ENCODE data around the gene SLC30A4.

DNA sequence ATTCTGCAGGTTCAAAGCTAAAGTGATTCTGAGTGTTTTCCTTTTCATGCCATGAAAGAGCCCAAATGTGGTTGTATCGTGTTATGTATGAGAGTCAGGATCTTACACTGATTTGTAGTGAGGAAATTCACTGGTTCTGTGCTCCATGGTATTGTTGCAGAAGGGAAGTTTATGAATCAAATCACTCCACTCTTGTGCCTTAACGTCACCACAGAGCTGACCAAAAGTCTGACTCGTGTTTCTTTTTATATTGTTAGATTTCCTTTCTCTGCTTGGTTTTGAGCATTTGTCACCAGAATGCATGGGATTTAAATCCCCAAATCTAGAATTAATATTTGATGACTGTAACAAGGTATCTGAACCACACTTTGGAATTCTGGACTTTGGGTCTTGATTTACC is 29.1 kb upstream of the SLC30A4 start:
- TF ChIP-seq, protein P1, sequence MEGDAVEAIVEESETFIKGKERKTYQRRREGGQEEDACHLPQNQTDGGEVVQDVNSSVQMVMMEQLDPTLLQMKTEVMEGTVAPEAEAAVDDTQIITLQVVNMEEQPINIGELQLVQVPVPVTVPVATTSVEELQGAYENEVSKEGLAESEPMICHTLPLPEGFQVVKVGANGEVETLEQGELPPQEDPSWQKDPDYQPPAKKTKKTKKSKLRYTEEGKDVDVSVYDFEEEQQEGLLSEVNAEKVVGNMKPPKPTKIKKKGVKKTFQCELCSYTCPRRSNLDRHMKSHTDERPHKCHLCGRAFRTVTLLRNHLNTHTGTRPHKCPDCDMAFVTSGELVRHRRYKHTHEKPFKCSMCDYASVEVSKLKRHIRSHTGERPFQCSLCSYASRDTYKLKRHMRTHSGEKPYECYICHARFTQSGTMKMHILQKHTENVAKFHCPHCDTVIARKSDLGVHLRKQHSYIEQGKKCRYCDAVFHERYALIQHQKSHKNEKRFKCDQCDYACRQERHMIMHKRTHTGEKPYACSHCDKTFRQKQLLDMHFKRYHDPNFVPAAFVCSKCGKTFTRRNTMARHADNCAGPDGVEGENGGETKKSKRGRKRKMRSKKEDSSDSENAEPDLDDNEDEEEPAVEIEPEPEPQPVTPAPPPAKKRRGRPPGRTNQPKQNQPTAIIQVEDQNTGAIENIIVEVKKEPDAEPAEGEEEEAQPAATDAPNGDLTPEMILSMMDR (conservative IDR thresholded peaks at IDR 0.05): no peak
- no peak for TF ChIP-seq EZH2 (IDR thresholded peaks at IDR 0.05; ENCODE audit: low read depth)

Measured in PC-9 (cell line).